OCI-LY1 (cell line): ENCODE data around the gene FBXL17.

Experiments
- EZH2 ChIP-seq: fragments of 200-600 bp; sonication (generic), shearing (Covaris generic); IDR thresholded peaks from 2 replicates; pipeline ENCODE4 v1.8.0; 2017; ENCODE audit warnings: borderline replicate concordance, mixed run types, mild to moderate bottlenecking, antibody characterized with exemption, low read length, moderate library complexity, mixed read lengths
- TF ChIP-seq, protein P1 (sequence below): fragments of 200-600 bp; sonication (generic), shearing (Covaris generic); IDR thresholded peaks from 2 replicates; pipeline ENCODE4 v1.5.1; 2017; ENCODE audit warnings: mild to moderate bottlenecking, antibody characterized with exemption, low read length, moderate library complexity, mixed read lengths

DNA sequence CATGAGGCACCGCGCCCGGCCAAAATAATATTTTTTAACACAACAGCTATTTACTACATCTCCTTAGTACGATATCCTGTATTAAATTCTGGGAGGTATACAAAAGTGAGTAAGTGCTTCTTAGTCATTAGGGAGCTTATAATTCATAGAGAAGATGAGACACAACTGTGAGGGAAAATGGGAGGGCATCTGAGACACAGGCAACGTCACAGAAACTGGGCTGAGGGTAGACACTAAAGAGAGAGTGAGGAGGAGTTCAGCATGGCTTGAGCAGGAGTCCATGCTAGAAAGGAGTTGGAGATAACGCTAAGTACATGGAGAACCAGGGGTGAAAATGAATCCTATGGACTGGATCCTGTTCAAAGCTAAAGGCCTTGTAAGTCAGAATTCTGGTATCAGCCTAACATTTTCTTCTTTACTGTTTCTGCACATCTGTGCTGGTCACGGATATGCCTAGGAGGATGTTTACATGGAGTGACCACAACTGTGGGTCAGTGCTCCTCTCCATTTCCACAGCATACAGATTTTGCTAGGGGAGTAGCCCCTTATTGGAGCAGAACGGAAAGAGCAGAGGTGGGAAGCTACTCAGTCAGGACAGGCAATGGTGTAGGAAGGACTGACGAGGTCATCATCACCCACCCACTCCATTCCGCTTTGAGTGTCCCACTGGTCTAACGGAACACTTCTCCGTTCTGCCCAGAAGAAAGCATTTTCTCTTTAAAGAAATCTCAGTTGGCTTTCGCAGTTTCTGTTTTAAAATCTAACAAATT, 400.8 kb downstream of the FBXL17 start:
- TF ChIP-seq, protein P1, sequence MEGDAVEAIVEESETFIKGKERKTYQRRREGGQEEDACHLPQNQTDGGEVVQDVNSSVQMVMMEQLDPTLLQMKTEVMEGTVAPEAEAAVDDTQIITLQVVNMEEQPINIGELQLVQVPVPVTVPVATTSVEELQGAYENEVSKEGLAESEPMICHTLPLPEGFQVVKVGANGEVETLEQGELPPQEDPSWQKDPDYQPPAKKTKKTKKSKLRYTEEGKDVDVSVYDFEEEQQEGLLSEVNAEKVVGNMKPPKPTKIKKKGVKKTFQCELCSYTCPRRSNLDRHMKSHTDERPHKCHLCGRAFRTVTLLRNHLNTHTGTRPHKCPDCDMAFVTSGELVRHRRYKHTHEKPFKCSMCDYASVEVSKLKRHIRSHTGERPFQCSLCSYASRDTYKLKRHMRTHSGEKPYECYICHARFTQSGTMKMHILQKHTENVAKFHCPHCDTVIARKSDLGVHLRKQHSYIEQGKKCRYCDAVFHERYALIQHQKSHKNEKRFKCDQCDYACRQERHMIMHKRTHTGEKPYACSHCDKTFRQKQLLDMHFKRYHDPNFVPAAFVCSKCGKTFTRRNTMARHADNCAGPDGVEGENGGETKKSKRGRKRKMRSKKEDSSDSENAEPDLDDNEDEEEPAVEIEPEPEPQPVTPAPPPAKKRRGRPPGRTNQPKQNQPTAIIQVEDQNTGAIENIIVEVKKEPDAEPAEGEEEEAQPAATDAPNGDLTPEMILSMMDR, result no peak
- no peak for TF ChIP-seq EZH2
